ENCODE results near the gene POU2F3. TPM values are rescaled to one million over a fixed set of nuclear protein-coding genes. Genes with fewer than 3 reads are reported as not detected.

The POU2F3 gene
- polyA plus RNA-seq, 1 experiment, result not detected

DNA sequence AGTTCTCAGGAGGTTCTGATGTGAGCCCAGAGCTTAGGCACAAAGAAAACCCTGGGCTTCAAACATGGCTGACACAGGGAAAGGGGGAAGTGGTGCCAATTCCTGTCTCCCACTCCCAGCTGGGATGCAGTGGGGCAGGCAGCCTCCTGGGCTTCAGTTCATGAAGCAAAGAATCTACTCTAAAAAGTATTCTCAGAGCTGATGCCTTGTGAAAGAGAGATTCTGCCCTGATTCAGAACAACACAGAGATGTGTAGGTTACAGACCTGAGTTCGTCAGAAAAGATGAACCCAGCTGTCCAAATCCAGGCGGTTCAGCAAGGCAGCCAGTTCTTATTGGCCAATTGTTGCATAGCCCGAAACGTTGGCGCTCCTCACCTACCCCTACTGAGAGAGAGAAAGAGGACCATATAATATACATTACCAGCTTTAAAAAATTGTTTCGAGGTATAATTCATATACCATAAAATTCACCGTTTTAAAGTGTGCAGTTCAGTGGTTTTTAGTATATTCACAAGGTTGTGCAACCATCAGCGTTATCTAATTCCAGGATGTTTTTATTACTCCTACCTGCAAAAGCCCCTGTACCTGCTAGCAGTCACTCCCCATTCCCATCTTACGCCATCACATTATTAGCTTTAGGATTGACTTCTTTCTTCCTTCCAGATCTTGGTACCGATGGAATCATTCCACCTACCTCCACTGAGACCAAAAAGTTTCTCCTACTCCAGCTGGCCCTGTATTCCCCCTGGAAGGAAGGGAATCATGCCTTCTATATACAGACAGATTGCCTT lies 77.9 kb downstream of the POU2F3 start:
- no peaks in the 10 kb centered on the region for H3K9me3 ChIP-seq (ENCODE audit: control insufficient read depth, insufficient read depth, low read length)
- POLR2A ChIA-PET, result interaction anchor here (0.6 kb wide), 1 partner anchor 18 kb away, joined by 3 read pairs; no protein-coding TSS in a partner anchor
- no peak overlapping the region for H3K4me3 ChIP-seq (ENCODE audit: low read depth, low read length)
- H3K27me3 ChIP-seq (ENCODE audit: control insufficient read depth, insufficient read depth, low read length), result peaks cover 14% of the 10 kb centered on the region
- CTCF ChIA-PET, result interaction anchor here (0.5 to 2.2 kb wide), 4 partner anchors 11 to 83 kb away, joined by 4 to 15 read pairs (median 6); no protein-coding TSS in a partner anchor
- no peak for DNase-seq (ENCODE audit: low read depth, low spot score)
- H3K27ac ChIP-seq (ENCODE audit: low read depth, low read length), result no peak overlapping the region
- TF ChIP-seq CTCF (IDR thresholded peaks at IDR 0.05; ENCODE audit: low read depth, low read length), result no peak

GRCh38 chr11:120318906-120319305 lies 79.0 kb downstream of the POU2F3 start:
- Histone ChIP-seq H3K27me3 (ENCODE audit: control insufficient read depth, insufficient read depth, low read length) (peaks cover 13% of the 10 kb centered on the region), H3K9me3 (ENCODE audit: control insufficient read depth, insufficient read depth, low read length) (no peaks in the 10 kb centered on the region), H3K27ac (ENCODE audit: low read depth, low read length) (no peak overlapping the region), H3K4me3 (ENCODE audit: low read depth, low read length) (no peak overlapping the region)
- ChIA-PET POLR2A (no interaction called here), CTCF (interaction anchor here (2.2 kb wide), 1 partner anchor 16 kb away, joined by 15 read pairs; no protein-coding TSS in a partner anchor)
- no peak for TF ChIP-seq CTCF (IDR thresholded peaks at IDR 0.05; ENCODE audit: low read depth, low read length)
- no peak for DNase-seq (ENCODE audit: low read depth, low spot score)

GRCh38 chr11:120324932-120325810 lies 85.2 kb downstream of the POU2F3 start, which contains the start of gene TLCD5:
Gene TLCD5 (plus strand): TSS chr11:120325299. CDS start chr11:120327442, 2,143 bp downstream.
- peak within 1 kb of the TSS; percentile 70 for H3K4me3 ChIP-seq (ENCODE audit: low read depth, low read length)
- no peaks in the 10 kb centered on the region for H3K27me3 ChIP-seq (ENCODE audit: control insufficient read depth, insufficient read depth, low read length)
- ChIA-PET POLR2A (interaction anchor here (0.6 to 0.8 kb wide), 2 partner anchors 11 to 110 kb away, joined by 3 to 7 read pairs; partner anchors contain the start of gene ARHGEF12), CTCF (interaction anchor here (0.7 to 2.7 kb wide), 3 partner anchors 10 to 870 kb away, joined by 3 to 23 read pairs (median 10); no protein-coding TSS in a partner anchor)
- peak within 1 kb of the TSS; percentile 83 for H3K27ac ChIP-seq (ENCODE audit: low read depth, low read length)
- peak; percentile 15; the same call in 1 of the 2 replicates for TF ChIP-seq CTCF (IDR thresholded peaks at IDR 0.05; ENCODE audit: low read depth, low read length)
- DNase-seq (ENCODE audit: low read depth, low spot score), result no peak
- no peaks in the 10 kb centered on the region for H3K9me3 ChIP-seq (ENCODE audit: control insufficient read depth, insufficient read depth, low read length)

GRCh38 chr11:120326228-120326627 lies 86.3 kb downstream of the POU2F3 start:
- TF ChIP-seq CTCF (IDR thresholded peaks at IDR 0.05; ENCODE audit: low read depth, low read length), result no peak
- H3K27me3 ChIP-seq (ENCODE audit: control insufficient read depth, insufficient read depth, low read length), result no peaks in the 10 kb centered on the region
- H3K27ac ChIP-seq (ENCODE audit: low read depth, low read length), result peak overlapping the region; percentile 83
- peak overlapping the region; percentile 70 for H3K4me3 ChIP-seq (ENCODE audit: low read depth, low read length)
- no peaks in the 10 kb centered on the region for H3K9me3 ChIP-seq (ENCODE audit: control insufficient read depth, insufficient read depth, low read length)
- DNase-seq (ENCODE audit: low read depth, low spot score), result no peak
- POLR2A ChIA-PET, result interaction anchor here (1.0 kb wide), 1 partner anchor 26 kb away, joined by 3 read pairs; no protein-coding TSS in a partner anchor
- CTCF ChIA-PET, result interaction anchor here (1.2 to 2.7 kb wide), 4 partner anchors 9 to 26 kb away, joined by 4 to 23 read pairs (median 8); no protein-coding TSS in a partner anchor
